Measurements from ENCODE around the gene SLC29A1. TPM values are rescaled to one million over a fixed set of nuclear protein-coding genes. Genes with fewer than 3 reads are reported as not detected.

Gene SLC29A1
- total and polyA plus RNA-seq, 2 of the 8 experiments (the other 6 are each of a cell fraction or from before 2014, with no cell fraction given): 187 to 558 TPM

DNA sequence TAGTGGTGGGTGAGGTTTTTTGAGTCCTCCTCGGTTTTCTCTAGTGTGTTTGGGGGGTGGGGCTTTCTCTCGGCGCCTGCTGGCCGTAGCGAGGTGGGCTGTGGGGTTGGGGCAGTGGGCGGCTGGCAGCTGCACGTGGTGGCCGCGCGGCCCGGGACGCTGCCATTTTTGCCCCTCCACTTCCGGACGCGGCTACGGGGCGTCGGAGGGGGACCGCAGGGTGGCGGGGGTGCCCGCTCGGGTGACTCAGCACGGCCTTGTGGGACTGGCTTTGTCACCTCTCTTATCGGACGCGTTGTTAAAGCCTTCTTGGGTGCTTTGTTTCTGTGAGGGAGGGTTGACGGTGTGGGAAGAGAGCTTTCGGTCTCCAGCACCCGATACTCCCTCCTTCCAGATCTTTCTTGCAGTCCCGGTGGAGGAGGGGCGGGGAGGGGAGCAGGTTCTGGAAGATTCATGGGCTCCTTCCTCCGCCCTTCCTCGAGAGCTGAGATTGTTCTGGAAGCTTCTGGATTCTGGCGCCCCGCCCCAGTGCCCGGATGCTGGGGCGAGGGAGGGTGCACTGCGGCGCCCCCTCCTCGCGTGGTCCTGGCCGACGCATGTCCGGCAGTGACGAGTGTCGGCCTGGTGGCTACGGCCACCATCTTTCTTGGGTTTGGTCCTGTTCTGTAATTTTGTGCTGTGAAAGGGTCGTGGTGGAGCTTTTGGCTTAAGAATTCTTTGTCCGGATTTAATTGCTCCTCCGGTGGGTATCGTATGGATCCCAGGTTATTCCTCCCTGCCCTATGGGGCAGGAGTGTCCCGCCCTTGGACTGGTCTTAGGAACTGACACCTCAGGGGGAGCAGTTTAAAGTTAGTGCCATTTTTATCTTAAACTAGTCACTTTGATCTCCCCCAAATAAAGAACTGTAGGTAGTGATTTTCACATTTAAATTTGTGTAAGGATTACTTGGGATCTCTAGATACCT is 24.2 kb downstream of the SLC29A1 start (continued):
- TF ChIP-seq BCL11A (IDR thresholded peaks at IDR 0.05; ENCODE audit: low read depth in 2 of 2, low read length in 2 of 2): no peak
- no peak for TF ChIP-seq SRF (IDR thresholded peaks at IDR 0.05; ENCODE audit: low read depth, low read length)
- peak; percentile 44; the same call in 1 of the 2 replicates for TF ChIP-seq BACH1 (IDR thresholded peaks at IDR 0.05; ENCODE audit: low read length)
- peak; percentile 38 for TF ChIP-seq ASH2L (IDR thresholded peaks at IDR 0.05; ENCODE audit: low read length)
- TF ChIP-seq POLR2AphosphoS5 (IDR thresholded peaks at IDR 0.05; ENCODE audit: low read depth, low read length): peak; percentile 89; the same call in 1 of the 2 replicates
- TF ChIP-seq RBBP5 (IDR thresholded peaks at IDR 0.05; ENCODE audit: borderline replicate concordance, low read depth, low read length): no peak
- TF ChIP-seq HDAC6 (IDR thresholded peaks at IDR 0.05; ENCODE audit: low read depth, low read length): no peak
- TF ChIP-seq SP1 (IDR thresholded peaks at IDR 0.05; ENCODE audit: low read depth, low read length): no peak
- TF ChIP-seq, protein P1, sequence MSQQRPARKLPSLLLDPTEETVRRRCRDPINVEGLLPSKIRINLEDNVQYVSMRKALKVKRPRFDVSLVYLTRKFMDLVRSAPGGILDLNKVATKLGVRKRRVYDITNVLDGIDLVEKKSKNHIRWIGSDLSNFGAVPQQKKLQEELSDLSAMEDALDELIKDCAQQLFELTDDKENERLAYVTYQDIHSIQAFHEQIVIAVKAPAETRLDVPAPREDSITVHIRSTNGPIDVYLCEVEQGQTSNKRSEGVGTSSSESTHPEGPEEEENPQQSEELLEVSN (IDR thresholded peaks at IDR 0.05): peak; percentile 12; the same call in 1 of the 2 replicates
- TF ChIP-seq PHF8 (conservative IDR thresholded peaks at IDR 0.05; ENCODE audit: low read depth, low read length): peak; percentile 27; the same call in 1 of the 2 replicates
- TF ChIP-seq KDM1A (IDR thresholded peaks at IDR 0.05; ENCODE audit: borderline replicate concordance, low read length): no peak
- no peak for TF ChIP-seq CEBPB (IDR thresholded peaks at IDR 0.05; ENCODE audit: low read depth, low read length)
- no peak for TF ChIP-seq RNF2 (IDR thresholded peaks at IDR 0.05; ENCODE audit: borderline replicate concordance, low read depth, low read length, missing control alignments, poor library complexity, severe bottlenecking)
- no peak for TF ChIP-seq RAD21 (IDR thresholded peaks at IDR 0.05 in 1 of 2, conservative IDR thresholded peaks at IDR 0.05 in 1 of 2; ENCODE audit: low read depth in 2 of 2, low read length in 2 of 2)
- no peak for TF ChIP-seq GABPA (IDR thresholded peaks at IDR 0.05; ENCODE audit: borderline replicate concordance, insufficient read depth, low read length)
- TF ChIP-seq CHD2 (IDR thresholded peaks at IDR 0.05; ENCODE audit: low read length): no peak
- TF ChIP-seq KDM4A (IDR thresholded peaks at IDR 0.05; ENCODE audit: low read depth, low read length, severe bottlenecking): no peak
- no peak for TF ChIP-seq NANOG (IDR thresholded peaks at IDR 0.05; ENCODE audit: insufficient read depth, low read depth, low read length, poor library complexity, severe bottlenecking)
- TF ChIP-seq, protein P2, sequence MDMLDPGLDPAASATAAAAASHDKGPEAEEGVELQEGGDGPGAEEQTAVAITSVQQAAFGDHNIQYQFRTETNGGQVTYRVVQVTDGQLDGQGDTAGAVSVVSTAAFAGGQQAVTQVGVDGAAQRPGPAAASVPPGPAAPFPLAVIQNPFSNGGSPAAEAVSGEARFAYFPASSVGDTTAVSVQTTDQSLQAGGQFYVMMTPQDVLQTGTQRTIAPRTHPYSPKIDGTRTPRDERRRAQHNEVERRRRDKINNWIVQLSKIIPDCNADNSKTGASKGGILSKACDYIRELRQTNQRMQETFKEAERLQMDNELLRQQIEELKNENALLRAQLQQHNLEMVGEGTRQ (IDR thresholded peaks at IDR 0.05; ENCODE audit: low read length): 0 out of 2 replicates have a peak, but pooled peaks have one; percentile 1
- no peak; the same call in 1 of the 2 replicates for TF ChIP-seq TBP (IDR thresholded peaks at IDR 0.05; ENCODE audit: low read depth, low read length)
